ENCODE results near the gene CHCHD6.

DNA sequence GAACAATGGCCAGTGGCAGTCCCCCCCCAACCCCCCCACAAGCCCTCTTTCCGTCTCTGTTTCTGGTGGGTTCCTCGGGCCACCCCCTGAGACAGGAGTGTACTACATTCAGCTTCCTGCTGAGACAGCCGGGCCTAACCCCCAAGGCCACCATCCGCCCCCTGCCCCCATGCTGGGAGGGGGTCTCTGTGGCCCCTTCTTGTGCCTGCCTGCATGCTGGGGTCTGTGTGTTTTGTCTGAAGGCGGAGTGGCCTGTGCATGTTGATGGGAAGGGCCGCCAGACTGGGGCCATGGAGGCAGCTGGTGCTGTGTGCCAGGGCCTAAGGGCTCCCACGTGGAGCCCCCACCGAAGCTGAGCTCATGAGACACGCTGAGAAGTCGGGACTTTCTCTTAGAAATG lies 305.5 kb downstream of the CHCHD6 start:
- TF ChIP-seq, protein P1, sequence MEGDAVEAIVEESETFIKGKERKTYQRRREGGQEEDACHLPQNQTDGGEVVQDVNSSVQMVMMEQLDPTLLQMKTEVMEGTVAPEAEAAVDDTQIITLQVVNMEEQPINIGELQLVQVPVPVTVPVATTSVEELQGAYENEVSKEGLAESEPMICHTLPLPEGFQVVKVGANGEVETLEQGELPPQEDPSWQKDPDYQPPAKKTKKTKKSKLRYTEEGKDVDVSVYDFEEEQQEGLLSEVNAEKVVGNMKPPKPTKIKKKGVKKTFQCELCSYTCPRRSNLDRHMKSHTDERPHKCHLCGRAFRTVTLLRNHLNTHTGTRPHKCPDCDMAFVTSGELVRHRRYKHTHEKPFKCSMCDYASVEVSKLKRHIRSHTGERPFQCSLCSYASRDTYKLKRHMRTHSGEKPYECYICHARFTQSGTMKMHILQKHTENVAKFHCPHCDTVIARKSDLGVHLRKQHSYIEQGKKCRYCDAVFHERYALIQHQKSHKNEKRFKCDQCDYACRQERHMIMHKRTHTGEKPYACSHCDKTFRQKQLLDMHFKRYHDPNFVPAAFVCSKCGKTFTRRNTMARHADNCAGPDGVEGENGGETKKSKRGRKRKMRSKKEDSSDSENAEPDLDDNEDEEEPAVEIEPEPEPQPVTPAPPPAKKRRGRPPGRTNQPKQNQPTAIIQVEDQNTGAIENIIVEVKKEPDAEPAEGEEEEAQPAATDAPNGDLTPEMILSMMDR (IDR thresholded peaks at IDR 0.05), result no peak
- no peak for TF ChIP-seq POLR2A (IDR thresholded peaks at IDR 0.05)
